D341Med (cell line): ENCODE measurements around the gene ROBO1.
A peak's percentile ranks its signal among the peaks of the same experiment; 100 is the strongest.

Experiments used
- DNase-seq: peaks from one replicate; pipeline ENCODE4 v3.0.0; 2012; ENCODE audit warnings: low spot score

The ROBO1 gene

DNA sequence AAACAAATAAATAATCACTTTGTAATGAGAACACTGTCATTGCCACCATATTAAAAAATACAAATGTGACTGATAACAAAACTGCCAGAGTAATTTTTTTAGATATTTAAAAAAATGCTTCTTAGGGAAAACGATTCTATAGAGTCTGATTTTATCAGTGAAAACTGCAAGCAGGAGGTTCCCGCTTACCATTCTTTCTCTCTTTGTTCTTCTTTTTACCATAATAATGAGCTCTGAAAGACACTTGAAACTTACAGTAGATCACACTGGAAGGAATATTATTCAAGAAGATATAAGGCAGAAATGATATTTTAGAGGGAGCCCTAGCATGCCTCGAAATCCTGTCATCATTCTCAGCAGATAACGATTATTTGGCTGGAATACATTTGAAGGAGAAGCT, 701.3 kb downstream of the ROBO1 start:
- no peak for DNase-seq

GRCh38 chr3:79063624-79064023, 704.2 kb downstream of the ROBO1 start:
- DNase-seq: no peak

DNA sequence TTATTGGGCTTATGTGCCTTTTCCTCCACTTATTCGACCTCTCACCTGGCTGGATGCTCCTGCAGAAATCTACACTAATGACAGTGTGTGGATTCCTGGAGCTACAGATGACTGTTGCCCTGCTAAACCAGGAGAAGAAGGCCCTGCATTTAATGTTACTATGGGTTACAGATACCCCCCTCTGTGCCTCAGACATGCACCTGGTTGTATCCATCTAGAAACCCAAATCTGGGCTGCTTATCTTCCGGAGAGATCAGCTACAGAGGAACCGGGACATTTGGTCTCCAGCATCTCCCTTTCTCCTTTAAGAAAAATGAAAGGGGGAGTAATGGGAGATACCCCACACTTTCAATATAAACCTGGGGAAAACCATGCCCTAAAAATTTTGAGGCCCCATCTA, 710.0 kb downstream of the ROBO1 start:
- DNase-seq: no peak

DNA sequence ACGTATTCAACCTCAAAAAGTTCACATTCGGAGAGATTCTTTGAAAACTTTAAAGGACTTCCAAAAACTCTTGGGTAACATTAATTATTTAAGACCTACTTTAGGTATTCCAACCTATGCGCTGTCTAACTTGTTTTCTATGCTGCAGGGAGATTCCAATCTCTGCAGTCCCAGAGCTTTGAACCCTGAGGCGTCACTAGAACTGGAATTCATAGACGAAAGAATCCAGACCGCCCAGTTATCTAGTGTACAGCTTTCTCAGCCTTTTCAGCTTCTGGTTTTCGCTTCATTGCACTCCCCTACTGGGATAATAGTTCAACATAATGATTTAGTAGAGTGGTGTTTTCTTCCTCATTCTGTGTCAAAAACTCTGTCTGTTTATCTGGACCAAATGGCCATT, 711.3 kb downstream of the ROBO1 start:
- no peak for DNase-seq

DNA sequence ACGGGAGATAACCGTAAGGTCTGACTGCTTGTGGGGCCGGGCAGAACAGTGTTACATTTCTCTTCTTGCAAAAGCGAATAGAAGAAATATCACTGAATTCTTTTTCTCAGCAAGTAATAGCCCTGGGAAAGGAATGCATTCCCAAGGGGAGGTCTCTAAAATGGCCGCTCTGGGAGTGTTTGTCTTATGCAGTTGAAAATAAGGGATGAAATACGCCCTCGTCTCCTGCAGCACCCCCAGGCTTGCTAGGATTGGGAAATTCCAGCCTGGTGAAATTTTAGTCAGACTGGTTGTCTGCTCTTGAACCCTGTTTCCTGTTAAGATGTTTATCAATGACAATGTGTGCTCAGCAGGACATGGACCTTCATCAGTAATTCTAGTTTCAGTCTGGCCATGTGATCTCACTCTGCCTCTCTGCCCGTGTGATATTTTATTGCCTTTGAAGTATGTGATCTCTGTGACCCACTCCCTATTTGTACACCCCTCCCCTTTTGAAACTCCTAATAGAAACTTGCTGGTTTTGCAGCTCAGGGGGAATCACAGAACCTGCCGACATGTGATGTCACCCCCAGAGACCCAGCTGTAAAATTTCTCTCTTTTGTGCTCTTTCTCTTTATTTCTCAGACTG, 715.6 kb downstream of the ROBO1 start:
- no peak for DNase-seq

GRCh38 chr3:79047581-79047980, 720.2 kb downstream of the ROBO1 start:
- DNase-seq: no peak

DNA sequence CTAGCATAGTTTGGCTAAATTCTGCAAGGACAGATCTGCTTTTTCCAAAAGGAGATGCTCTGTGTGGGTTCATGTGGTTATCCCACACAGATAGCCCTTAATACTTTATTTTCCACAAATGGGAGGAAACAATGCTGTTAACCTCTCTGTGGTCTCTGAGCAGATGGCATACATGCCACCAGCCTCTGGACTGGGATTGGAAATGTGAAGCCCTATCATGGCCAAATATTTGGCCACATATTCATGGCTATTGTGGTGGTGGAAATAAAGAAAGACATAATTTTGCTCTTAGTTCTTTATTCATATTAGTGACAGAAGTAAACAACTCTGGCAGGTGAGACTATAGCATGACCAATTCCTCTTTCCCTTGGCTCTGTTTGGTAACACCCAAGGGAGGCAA, 726.2 kb downstream of the ROBO1 start:
- no peak for DNase-seq

DNA sequence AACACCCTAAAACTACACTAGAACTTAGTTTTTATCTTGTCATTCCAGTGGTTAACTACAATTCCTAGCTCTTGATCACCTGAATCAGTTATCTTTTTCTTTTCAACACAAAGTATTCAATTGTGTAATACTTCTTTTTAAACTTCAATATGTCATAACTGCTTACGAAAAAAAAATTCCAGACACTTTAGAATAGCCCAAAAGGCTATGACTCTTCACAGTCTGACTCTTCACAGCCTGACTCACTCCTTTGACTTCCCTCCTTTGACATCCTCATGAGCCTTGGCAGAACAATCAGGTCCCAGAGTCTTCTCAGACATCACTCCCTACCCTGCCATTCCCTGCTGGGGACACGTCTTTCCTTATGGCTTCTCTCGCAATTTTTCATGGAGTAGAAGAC, 727.1 kb downstream of the ROBO1 start:
- no peak for DNase-seq

DNA sequence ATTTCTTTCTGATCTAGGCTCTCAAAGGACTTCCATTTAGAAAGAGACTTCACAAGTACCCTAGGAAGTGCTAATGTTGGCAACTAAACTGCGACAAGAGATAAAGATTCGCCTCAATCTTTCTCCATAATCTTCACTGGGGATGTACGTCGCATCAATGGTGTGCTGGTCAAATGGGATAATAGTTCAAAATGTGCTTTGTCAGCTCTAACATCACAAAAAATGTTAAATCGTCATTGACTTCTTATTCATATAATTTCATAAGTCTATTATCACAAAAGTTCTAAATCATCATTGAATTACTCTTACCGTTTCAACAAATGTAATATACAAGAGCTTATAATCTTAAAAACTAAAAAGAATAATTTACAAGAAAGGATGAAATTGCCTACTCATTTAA, 727.7 kb downstream of the ROBO1 start:
- DNase-seq: no peak

DNA sequence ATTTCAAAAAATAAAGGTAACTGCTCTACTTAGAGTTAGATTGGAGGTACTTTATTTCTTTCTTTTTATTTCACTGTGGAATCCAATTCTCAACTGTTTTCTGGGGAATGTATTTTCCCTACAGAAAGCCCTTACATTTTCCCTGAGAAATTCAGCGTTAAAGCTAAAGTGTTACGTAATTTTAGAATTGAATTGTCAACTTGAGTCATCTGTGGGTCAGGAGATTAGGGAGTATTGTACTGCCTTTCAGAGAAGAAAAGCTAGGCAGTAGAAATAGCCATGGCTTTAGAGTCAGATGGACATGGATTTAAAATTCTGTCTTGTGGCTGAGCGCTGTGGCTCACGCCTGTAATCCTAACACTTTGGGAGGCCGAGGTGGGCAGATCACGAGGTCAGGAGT, 728.6 kb downstream of the ROBO1 start:
- DNase-seq: no peak

- DNase-seq: no peak
These were observed 729.2 kb downstream of the ROBO1 start for GRCh38 chr3:79038636-79039035.

GRCh38 chr3:79038057-79038456, 729.7 kb downstream of the ROBO1 start:
- no peak for DNase-seq

DNA sequence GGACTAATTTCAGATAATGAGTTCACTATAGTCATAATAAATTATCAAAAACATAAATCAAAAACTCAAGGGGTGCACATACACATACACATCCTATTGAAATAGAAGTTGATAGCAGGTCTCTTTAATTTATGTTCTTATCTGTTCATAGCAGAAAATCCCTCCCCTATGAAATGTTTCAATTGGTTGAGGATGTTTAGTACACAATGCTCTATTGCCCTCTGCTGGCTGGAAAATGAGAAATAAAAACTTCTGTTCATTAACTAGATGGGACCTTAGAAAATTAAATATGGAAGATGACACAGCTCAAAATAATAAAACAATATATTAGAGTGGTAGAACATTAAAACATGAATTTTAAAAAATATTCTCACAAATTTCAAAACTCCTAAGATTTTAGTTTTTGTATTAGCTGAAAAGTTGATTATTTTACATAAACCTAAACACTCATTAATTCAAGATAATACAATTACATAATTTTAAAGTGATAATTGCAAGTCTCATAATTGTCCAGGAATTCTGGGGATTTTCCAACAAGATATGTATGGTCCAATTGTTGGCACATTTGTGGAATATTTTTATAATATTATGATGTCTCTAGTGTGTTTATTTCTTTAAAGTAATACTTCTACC, 735.0 kb downstream of the ROBO1 start:
- peak; percentile 36 for DNase-seq

DNA sequence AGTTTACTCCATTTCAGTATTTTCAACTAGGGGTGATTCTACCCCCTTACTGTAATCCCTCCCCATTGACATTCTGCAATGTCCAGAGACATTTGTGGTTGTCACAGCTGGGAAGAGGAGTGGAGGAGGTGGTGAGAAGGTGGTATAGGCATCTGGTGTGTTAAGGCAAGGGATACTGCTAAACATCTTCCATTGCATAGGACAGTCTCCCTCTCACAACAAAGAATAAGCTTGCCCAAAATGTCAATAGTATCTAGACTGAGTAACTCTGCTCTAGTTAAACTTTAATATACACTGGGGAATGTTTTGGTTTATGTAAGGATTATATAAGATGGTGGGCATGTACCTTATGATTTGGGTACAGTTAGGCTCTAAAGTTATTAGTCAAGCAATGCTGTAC, 737.6 kb downstream of the ROBO1 start:
- DNase-seq: no peak

- DNase-seq: no peak
These were observed 738.9 kb downstream of the ROBO1 start for GRCh38 chr3:79028916-79029315.

GRCh38 chr3:79027593-79027992, 740.2 kb downstream of the ROBO1 start:
- DNase-seq: no peak

DNA sequence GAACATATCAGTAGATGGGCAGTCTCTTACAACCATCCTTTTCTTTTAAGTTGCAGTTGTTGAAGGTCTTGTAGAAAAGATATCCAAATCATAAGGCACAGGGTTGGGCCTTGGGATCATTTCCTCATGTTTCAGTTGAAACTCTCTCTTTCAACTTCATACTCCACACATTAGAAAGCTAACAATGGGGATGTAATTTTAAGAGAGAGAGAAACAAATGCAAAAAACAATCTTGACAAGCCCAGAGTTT, 747.9 kb downstream of the ROBO1 start:
- DNase-seq: no peak

- DNase-seq: peak; percentile 89
These were observed 748.5 kb downstream of the ROBO1 start for GRCh38 chr3:79019137-79019923.

DNA sequence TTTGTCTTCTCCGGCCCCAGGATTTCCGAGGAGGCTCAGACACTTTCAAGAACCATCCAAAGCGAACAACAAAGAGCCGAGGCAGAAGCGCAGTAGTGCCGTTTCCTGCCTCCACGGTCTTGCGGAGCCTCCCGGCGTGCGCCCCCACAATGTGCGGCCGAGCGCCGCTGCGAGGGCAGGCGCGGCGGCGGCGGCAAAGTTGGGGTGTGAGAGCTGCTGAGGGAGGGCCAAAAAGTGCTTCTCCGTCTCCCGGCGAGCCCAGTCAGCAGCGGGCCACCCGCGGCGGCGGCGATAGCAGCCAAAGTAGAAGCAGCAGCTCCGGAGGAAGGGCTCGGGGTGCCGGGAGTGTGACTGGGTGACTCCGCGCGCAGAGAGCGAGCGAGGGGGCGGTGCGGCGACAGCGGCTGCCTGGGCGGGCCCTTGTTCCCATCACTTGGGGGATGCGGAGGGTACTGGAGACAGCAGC, 749.1 kb downstream of the ROBO1 start:
- DNase-seq: peak; percentile 77

- no peak for DNase-seq
These were observed 749.5 kb downstream of the ROBO1 start for GRCh38 chr3:79018265-79018664.

- no peak for DNase-seq
These were observed 751.0 kb downstream of the ROBO1 start for GRCh38 chr3:79016587-79017376.

- DNase-seq: no peak
These were observed 751.9 kb downstream of the ROBO1 start for GRCh38 chr3:79015854-79016253.

GRCh38 chr3:79012946-79013362, 754.8 kb downstream of the ROBO1 start:
- no peak for DNase-seq
